K562 (cell line): ENCODE results near the gene RPL29. TPM values are rescaled to one million over a fixed set of nuclear protein-coding genes. Genes with fewer than 3 reads are reported as not detected.

Experiments used
- ARNT ChIP-seq, 2 experiments: fragments of 450-650 bp; IDR thresholded peaks; 2 replicates each; pipeline ENCODE4 v1.6.1; 2016; ENCODE audit warnings: mild to moderate bottlenecking in 1 of 2
- KLF1 ChIP-seq: fragments of 450-650 bp; IDR thresholded peaks from 2 replicates; pipeline ENCODE4 v1.6.1; 2016; ENCODE audit warnings: missing genetic modification characterization, missing compliant biosample characterization
- NRF1 ChIP-seq, 2 experiments: fragments of 450-650 bp; IDR thresholded peaks in 1 of 2; conservative IDR thresholded peaks in 1 of 2; 2 replicates each; pipeline ENCODE4 v1.6.1; 2014; ENCODE audit warnings: mild to moderate bottlenecking in 2 of 2
- ZNF274 ChIP-seq: IDR thresholded peaks from 2 replicates; pipeline ENCODE4 v1.6.1; 2011; ENCODE audit warnings: low read depth, mild to moderate bottlenecking, low read length, moderate library complexity, borderline replicate concordance
- ZNF3 ChIP-seq: fragments of 250-450 bp; sonication (Bioruptor Pico); IDR thresholded peaks from 2 replicates; pipeline ENCODE4 v1.5.0; 2021; ENCODE audit warnings: mild to moderate bottlenecking, moderate library complexity
- polyA plus RNA-seq, 8 experiments: library from polyadenylated mRNA; depleted of rRNA in 4 of 8; stranded (reverse) in 5 of 8; unstranded in 3 of 8; fragments of >200 nt; fragmentation: Nextera tagmentation in 2 of 8; fragmentation: Illumina TruSeq in 1 of 8; extraction: Ambion mirVana in 2 of 8; extraction: Trizol in 1 of 8; gene quantifications; 2 replicates each; pipeline versions ENCODE4 v1.2.1 to v1.2.3, GENCODE V29; 2011 to 2014; ENCODE audit warnings: inconsistent platforms in 1 of 8, missing spikeins in 1 of 8
- total RNA-seq, 7 experiments: library from RNA; depleted of rRNA in 6 of 7; stranded (reverse); fragments of >200 nt in 6 of 7; fragmentation: Illumina TruSeq in 2 of 7; extraction: Trizol in 2 of 7; gene quantifications; 2 replicates each; pipeline versions ENCODE4 v1.2.1 to v1.2.3, GENCODE V29; 2011 to 2021; ENCODE audit warnings: low replicate concordance in 1 of 7
- TF ChIP-seq, protein P1 (sequence below): fragments of 450-650 bp; formaldehyde crosslinking; IDR thresholded peaks from 2 replicates; pipeline ENCODE4 v1.4.0; 2020; ENCODE audit warnings: mild to moderate bottlenecking, moderate library complexity
- TF ChIP-seq, protein P2 (sequence below): sonication (generic); formaldehyde crosslinking; IDR thresholded peaks from 2 replicates; pipeline ENCODE4 v1.8.0; 2022; ENCODE audit warnings: mild to moderate bottlenecking, missing genetic modification reagents

RPL29 gene
- total and polyA plus RNA-seq, 9 of the 15 experiments (the other 6 are each of a cell fraction or from before 2014, with no cell fraction given), result 568 to 1,475 (median 1,104) TPM

DNA sequence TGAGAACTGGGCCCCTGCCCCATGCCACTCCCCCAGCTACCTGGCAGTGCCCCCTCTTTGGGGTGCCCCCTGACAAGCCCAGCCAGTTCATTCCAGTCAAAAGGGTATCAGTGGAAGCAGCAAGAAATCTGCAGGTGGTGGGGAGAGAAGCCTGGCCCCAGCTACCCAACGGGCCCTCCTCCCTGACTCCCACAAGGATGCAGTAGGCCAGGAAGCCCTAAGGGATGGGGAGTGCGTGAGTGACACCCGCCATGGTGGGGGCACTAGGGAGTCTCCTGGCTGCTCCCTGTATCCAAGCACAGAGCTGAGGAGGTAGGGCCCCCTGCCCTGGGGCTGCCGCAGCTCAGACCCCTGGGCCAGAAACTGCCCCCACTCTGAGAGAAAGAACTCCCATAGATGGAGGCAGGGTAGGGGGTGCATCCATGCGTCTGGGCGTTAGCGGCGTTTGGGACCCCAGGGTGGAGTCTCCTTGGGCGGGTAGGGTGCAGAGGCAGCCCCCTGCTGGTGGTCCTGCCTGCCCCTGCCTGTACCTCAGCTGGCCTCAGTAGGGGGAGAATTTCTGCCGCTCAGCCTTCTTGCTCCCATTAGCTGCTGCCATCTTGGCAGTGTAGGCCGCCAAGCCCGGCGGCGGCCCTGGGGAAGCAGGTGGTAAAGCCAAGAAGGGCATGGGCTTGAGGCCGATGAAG is 38.0 kb downstream of the RPL29 start (continued):
- TF ChIP-seq, protein P1, sequence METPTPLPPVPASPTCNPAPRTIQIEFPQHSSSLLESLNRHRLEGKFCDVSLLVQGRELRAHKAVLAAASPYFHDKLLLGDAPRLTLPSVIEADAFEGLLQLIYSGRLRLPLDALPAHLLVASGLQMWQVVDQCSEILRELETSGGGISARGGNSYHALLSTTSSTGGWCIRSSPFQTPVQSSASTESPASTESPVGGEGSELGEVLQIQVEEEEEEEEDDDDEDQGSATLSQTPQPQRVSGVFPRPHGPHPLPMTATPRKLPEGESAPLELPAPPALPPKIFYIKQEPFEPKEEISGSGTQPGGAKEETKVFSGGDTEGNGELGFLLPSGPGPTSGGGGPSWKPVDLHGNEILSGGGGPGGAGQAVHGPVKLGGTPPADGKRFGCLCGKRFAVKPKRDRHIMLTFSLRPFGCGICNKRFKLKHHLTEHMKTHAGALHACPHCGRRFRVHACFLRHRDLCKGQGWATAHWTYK (CRISPR knock-in tag), result no peak
- no peak for TF ChIP-seq ZNF3 (CRISPR knock-in tag)
- no peak for TF ChIP-seq ARNT (IDR thresholded peaks at IDR 0.05)
- TF ChIP-seq, protein P2, sequence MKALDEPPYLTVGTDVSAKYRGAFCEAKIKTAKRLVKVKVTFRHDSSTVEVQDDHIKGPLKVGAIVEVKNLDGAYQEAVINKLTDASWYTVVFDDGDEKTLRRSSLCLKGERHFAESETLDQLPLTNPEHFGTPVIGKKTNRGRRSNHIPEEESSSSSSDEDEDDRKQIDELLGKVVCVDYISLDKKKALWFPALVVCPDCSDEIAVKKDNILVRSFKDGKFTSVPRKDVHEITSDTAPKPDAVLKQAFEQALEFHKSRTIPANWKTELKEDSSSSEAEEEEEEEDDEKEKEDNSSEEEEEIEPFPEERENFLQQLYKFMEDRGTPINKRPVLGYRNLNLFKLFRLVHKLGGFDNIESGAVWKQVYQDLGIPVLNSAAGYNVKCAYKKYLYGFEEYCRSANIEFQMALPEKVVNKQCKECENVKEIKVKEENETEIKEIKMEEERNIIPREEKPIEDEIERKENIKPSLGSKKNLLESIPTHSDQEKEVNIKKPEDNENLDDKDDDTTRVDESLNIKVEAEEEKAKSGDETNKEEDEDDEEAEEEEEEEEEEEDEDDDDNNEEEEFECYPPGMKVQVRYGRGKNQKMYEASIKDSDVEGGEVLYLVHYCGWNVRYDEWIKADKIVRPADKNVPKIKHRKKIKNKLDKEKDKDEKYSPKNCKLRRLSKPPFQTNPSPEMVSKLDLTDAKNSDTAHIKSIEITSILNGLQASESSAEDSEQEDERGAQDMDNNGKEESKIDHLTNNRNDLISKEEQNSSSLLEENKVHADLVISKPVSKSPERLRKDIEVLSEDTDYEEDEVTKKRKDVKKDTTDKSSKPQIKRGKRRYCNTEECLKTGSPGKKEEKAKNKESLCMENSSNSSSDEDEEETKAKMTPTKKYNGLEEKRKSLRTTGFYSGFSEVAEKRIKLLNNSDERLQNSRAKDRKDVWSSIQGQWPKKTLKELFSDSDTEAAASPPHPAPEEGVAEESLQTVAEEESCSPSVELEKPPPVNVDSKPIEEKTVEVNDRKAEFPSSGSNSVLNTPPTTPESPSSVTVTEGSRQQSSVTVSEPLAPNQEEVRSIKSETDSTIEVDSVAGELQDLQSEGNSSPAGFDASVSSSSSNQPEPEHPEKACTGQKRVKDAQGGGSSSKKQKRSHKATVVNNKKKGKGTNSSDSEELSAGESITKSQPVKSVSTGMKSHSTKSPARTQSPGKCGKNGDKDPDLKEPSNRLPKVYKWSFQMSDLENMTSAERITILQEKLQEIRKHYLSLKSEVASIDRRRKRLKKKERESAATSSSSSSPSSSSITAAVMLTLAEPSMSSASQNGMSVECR (CRISPR knock-in tag), result no peak
- no peak for TF ChIP-seq NRF1 (conservative IDR thresholded peaks at IDR 0.05 in 1 of 2, IDR thresholded peaks at IDR 0.05 in 1 of 2)
- no peak for TF ChIP-seq ZNF274
- no peak for TF ChIP-seq KLF1
